GM21360 (cell line): ENCODE data around the gene ZNF516.

Source experiments
- ATAC-seq: cut with Tn5 transposase; IDR thresholded peaks from one replicate; pipeline ENCODE4 v1.9.1; 2021; ENCODE audit warnings: mild to moderate bottlenecking, moderate library complexity; ENCODE audit not compliant: unreplicated experiment

ZNF516 gene

DNA sequence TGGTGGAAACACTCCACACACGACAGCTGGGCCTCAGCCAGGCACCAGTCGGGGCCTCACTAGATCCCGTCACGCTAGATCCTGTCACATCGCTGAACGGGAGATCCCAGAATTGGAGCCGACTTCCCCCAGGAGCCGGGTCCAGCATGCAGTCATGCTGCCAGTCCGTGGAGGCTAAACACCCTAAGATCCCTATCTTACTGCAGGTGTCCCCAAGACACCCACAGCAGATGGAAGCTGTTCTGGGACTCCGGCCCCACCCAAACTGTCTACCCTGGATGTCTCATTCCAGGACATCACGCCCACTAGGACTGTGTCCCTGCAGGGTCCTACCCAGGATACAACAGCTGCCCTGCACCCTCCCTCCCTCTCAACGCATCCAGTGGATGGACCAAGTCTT, 23.4 kb downstream of the ZNF516 start:
- ATAC-seq = no peak

DNA sequence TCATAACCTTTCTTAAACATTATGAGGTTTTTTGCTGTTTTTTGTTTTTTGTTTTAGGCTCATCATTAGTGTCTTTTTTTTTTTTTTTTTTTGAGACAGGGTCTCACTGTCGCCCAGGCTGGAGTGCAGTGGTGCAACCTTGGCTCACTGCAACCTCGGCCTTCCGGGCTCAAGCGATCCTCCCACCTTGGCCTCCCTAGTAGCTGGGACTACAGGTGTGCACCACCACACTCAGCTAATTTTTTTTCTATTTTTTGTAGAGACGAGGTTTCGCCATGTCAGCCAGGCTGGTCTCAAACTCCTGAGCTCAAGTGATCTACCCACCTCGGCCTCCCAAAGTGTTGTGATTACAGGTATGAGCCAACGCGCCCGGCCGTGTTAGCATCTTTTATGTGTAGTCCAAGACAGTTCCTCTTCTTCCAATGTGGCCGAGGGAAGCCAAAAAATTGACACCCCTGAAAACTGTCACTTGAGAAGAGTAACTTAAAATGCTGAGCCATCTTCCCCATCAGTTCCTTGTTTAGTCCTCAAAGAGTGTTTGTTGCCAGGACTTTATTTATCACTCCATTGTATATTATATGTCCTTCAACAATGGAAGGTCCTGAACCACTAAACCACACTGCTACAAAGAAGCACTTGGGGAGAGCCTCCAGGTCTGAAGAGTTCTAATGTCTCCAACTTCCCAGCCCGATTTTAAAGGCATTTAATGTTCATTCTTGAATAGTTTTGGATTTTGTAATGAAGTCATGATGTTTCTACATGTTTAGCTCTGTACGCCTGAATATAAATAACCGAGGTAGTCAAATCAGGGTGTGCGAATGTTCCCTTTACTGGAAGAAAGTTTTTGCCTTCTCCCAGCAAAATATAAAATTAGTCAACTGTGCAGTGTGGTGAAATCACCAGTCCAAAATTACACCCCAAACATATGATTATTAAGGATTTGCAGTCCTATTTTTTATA, 26.4 kb downstream of the ZNF516 start:
- no peak for ATAC-seq

DNA sequence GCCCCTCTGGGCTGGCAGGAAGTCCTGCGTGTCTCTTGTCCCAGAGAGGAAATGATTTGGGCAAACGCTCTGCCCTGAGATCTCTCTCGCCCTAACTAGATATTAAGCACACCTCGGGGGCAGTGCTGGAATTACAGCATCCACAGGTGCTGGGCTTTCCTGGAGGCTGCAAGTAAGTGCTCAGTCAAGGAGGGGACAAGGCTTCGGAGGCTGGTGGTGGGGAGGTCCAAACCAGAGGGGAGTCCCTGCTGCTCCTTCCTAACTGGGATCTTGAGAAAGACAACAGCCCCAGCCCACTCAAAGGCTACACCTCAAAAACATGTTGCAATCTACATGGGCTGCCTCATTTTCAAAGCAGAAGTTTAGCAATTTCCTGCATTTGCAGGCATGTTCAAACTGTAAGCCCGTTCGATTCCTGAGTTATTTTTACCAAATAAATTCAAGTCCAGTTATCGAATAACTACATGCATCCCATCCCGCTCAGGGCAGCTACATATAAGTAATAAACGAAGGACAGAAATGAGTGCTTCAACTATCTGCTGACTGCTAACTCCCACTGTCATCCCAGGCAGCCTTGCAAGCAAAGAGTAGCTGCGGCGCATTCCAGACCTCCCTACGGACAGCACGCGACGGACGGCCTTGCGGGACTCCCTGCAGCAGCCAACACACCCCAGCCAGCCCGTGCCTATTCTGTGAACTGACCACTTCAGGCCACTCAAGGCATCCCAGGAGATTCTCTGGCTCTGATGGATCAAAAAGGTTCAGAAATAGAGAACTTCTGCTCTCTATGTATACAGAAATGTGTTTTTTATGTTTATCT, 27.5 kb downstream of the ZNF516 start:
- ATAC-seq = no peak

DNA sequence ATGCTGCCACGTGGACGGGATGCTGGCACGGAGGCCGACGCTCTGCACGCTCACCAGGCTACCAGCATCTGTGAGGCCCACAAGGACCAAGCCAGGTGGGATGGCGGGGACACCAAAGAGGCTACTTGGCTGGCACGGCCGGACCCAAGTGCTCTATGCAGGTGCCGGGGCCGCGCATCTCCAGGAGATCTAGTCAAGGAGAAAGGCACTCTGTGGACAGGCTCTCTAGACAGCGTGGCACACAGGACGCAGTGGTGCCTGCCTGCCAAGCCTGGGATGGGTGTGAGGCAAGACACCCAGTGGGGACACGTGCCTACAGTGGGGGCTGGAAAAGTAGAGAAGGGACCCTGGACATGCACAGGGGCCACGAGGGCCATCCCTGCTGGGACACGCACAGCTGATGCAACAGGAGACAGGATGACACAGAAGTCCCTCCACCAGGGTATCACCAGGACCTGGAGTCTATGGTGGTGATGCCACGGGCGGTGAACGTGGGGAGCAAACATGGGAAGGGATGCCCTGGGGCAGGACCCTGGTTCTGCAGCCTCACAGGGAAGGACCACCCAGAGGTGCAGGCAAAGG, 28.5 kb downstream of the ZNF516 start:
- ATAC-seq = no peak

DNA sequence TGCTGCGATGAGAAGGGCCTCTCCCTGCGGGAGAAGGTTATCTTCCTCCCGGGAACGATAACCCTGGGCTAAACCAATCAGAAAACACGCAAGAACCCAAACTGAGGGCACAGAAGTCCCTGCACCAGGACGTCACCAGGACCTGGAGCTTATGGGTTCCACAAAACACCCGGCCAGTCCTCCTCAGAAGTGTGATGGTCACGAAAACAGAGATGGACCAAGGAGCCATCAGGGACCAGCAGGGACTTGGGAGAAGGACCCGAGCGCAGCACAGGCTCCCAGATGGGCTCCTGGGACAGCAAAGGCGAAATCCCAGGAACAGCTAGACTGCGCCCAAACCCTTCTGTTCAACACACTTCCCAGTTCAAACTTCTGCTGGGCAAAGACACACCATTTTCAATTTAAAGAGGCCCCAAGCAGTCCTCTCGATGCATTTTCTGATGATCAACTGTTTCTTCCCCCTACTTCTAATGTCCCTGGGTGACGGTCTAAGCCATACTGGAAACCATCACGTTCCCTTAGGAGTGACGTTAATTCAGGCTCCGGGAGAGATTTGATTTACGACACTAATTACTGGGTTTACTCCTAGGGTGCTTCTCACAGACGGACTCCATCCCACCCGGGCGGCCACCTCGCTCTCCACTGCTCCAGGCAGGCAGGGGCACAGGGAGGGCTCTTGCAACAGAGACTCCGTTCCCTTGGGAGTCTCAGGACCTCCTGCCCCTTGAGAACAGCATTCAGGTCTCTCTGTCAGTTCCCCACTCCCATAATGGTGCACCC, 29.2 kb downstream of the ZNF516 start:
- no peak for ATAC-seq

DNA sequence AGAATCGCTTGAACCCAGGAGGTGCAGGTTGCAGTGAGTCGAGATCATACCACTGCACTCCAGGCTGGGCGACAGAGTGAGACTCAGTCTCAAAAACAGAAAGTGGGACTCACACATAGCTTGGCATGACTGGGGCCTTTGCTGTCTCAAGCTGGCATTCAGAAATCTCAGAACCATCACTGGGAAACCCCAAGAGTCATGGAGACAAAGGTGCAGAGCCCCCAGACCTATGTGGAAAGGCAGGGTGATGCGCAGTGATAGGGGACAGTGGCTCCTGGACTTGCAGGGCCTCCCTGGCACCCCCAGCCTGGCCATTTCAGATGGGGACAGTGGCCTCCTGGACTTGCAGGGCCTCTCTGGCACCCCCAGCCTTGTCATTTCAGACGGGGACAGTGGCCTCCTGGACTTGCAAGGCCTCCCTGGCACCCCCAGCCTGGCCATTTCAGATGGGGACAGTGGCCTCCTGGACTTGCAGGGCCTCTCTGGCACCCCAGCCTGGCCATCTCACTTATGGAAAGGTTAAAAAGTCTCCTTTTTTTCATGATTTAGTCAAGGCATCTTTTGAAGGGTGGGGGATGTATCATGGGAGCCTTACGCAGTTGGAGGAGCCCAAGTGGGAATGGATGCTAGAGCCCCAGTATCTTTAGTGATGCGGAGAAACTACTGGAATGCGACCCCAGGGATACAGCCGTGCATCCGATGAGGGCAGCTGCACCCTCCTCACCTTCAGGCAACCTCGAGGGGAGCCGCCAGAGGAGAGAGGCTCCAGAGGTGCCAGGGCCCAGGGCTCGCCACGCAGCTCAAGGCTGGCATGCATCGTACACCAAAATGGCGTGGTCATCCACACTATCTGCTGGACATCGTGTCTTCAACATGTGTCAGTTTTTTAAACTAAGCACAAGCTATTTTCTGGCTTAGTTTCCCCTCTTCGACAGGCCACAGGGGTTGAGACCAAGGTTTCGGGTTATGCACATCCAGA, 30.5 kb downstream of the ZNF516 start:
- ATAC-seq = no peak

DNA sequence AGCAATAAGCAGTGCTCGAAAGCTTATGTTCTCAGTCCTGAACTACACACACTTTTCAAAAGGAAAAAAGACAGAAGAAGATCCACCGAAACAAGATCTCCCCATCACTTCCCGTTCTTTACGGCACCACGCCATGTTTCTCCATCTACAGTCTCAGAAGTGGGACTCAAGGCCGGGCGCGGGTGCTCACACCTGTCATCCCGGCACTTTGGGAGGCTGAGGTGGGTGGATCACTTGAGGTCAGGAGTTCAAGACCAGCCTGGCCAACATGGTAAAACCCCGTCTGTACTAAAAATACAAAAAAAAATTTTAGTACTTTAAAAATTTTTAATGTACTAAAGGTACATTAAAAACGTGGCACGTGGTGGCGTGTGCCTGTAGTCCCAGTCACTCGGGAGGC, 31.2 kb downstream of the ZNF516 start:
- no peak for ATAC-seq

DNA sequence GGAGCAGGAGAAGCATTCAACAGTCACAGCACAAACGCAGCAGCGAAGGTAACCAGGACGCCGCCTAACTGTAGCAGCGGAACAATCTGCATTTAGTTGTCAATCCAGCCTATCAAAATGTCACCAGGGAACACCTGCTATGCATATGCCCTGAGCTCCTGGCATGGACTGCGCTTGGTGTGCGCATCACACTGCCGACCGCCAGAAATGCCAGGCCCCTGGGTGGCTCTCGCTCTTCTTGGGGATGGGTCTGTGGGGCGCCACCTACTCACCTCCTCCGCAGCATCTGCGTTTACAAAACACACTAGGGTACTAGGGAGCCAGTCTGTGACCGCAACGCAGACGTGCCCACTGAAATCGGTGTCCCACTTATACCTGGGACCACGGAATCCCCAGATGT, 31.7 kb downstream of the ZNF516 start:
- no peak for ATAC-seq

DNA sequence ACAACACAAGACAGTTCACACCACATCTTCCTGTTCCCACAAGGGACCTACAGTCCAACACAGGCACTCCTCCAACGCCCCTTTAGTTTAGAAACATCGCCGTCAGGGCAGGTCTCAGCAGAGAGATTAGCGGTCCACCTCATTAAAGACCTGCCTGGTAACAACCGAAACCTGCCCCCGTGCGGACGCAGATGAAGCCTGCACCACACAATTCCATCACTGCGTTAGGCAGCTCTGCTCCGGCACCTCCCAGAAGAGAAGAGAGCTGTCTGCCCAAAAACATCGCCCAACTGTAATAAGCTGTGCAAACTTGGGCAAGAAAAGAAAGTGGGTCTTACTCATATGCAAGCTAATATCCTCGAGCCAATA, 32.7 kb downstream of the ZNF516 start:
- ATAC-seq = no peak

DNA sequence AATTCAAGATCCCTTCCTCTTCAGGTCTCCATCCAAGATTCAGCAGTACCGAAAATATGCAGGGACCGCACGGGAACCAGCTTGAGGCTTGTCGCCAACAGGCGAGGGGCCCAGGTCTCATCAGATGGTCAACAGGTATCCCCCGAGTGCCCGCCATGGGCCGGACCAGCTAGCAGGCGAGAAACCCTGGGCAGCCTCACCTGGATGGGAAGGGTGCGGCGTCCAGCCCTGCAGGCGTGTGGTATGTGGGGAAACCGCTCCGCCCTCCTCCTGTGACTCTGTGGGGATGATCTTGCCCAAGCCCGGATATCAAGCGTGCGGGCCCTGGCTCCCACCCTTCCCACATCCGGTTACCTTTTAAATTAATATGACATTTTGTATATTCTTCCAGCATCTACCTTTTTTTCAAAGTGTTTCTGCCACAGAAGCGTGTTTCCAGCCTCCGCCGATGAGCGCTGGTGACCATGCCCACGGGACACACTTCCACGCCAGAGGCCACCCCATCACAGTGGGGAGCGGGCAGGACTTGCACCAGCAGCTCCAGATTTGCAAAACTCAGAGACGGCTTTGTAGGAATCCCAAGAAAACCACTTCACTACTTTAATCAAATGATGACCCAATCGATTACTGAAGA, 33.2 kb downstream of the ZNF516 start:
- no peak for ATAC-seq

DNA sequence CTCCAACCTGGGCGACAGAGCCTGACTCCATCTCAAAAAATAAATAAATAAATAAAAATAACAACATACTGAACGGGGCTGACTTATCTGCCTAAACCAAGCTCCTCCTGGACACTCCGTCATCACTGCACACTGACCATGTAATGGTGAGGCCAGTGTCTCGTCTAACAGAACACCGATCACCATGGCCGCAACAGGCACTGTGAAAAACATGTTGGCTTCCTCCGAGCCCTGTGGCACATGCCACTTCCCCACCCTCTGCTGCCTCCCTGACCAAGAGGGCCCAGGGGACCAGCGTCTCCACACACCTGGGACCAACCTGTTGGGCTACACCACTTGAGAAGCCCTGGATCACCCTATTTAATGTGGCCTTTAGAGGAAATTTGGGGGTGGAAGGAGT, 33.9 kb downstream of the ZNF516 start:
- no peak for ATAC-seq

DNA sequence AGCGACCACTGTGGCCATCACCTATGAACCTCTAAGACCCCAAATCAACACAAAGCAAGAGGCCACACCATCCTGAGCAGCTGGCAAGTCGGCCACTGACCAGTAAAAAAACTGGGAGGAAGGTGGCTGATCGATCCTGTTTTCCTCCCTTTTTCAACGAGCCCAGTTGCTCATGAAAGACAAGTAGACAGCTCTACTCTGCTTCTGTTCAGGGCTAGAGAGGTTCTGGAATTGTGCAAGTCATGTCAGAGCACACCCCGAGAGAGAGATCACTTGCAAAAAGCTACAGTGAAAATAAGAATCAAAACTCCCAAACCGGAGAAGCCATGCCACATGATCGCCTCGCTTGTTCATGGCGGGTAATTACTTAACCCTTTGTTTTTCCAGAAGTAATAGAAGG, 34.6 kb downstream of the ZNF516 start:
- no peak for ATAC-seq

DNA sequence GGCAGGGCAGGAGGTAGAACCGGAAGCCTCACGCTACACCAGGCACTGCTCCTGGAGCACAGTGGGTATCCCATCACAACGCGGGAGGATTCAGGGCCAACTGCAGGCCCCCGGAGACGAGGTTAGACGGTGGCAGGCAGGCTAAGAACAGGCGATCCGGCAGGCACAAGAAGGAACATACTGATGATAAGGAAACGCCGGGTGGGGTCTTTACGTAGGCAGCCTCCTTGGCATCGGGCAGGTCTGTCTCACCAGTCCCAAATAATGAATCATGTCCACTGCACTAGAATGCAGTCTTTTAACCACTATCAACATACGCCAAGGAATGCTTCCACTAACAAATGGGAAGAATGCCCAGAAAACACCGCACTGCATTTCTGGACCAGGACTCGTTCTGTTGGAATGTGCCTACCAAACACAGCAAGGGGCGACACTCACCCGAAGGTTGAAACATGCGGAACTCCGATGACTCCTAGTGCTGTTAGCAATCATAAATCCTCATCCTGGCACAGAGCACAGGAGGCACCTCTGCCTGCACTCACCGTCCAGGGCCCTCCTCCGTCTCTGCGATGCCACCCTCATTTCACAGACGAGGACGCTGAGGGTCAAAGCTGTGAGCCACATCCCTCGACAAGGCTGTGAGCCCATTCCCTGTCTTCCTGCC, 35.2 kb downstream of the ZNF516 start:
- no peak for ATAC-seq

DNA sequence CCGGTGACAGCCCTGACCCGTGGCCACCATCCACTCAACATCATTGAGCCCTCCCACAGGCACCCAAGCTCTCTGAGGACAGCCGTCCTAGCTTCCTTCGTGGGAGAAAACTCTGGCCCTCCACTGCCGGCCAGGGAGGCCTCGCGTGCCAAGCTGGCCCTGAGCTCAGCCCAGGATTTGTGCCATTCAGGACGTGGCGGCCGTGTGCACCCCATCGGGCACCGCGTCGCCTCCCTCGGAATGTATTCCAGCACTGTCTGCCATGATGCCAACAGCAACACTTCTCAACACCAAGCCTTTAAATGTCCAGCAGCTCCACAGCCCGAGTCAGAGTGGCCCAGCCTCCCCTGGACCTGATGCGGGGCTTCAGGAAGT, 35.7 kb downstream of the ZNF516 start:
- ATAC-seq = no peak

DNA sequence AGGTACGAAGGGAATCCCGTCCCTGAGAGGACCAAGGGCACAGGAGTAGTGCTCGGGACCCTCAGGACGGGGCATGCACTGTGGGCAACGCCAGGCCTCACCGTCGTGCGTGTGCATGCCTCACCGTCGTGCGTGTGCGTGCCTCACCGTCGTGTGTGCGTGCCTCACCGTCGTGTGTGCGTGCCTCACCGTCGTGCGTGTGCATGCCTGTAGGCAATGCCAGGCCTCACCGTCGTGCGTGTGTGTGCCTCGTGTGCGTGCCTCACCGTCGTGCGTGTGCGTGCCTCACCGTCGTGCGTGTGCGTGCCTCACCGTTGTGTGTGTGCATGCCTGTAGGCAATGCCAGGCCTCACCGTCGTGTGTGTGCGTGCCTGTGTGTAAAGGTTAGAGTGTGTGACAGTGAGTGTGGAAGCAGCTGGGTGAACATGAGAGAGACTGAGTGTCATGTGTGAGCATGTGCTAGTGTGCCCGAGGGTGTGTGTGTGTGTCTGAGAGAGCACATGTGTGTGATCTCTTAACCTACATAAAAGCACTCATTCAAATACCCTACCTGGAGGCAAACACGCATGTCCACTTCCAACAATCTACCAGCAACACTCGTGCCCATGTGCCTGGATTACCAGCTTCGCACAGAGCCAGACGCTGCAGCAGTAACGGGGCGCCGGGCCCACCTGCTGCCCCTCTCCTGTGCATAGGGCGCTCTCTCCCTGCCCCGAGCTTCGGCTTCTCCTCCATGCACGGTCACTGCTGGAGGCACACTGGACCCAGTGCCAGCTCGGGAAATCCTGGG, 36.3 kb downstream of the ZNF516 start:
- no peak for ATAC-seq

DNA sequence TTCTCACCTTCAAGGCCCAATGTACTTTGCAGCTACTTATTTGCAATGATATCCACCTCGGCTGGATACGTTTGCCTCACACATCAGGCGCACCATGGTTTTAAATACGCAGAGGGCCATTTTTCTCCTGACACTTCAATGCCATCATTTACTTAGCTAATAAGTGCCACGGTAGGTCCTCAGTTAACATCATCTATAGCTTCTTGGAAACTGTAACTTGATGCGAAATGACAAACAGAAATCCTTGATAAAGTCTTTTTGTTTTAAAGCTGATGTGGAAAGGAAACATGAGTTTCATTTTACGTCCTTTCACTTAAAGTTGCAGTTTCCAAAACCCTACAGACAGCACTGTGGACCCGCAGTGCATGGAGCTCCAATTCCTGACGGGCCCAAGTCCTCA, 37.1 kb downstream of the ZNF516 start:
- ATAC-seq = no peak

DNA sequence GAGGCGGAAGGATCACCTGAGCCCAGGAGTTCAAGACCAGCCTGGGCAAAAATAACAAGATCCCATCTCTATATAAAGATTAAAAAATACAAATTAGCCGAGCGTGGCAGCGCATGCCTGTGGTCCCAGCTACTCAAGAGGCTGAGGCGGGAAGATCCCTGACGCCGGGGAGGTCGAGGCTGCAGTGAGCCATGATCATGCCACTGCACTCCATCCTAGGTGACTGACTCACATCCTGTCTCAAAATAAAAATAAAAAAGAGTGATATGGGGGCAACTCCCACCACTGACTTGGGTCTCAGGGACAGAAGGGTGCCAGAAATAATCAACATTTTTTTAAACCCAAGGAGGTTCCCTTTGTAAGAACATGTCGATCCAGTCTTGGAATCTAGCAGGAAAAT, 37.6 kb downstream of the ZNF516 start:
- ATAC-seq = no peak

DNA sequence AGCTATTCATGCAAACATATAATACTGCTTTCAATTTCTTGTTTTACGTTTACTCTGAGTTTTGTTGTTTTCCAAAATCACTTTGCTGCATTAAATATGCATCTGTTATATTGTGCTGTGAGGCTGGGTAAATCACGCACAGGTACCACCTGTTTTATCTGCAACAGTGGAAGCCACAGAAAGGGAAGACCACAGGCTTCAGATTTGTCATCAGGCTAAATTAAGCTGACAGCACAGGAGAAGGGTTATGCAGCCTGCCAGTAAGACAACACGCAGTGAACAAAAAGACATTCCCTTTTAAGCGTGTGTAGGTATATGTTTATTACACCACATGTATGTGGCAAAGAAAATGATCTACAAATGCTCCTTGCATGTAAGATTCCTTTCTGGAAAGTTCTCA, 38.2 kb downstream of the ZNF516 start:
- no peak for ATAC-seq
